DMS79 (cell line): Measurements from ENCODE around the gene P2RX4.
"Not testable (repeated sequence)": the region's sequence is repeated elsewhere in the genome, so short reads cannot be mapped to it uniquely, and the experiment has no call there.

ENCODE experiments used
- DNase-seq: peaks from one replicate; lab custom pipeline; 2025; lab: John Stamatoyannopoulos, UW

P2RX4 gene

DNA sequence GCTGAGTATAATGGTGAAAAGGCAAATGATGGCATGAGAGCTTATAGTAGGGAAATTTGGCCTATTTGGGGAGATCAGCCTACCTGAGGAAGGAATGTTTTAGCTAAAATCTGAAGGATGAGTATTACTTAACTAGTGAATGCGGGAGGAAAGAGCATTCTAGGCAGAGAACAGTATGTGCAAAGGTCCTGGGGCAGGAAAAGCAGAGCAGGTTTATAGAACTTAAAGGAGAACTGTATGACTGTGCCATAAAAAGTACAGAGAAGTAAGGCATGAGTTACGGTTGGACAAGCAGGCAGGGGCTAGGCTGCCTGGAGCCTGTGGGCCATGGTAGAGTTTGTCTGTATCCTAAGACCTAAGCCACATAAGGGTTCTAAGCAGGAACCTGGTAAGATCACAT, 21.7 kb upstream of the P2RX4 start:
- DNase-seq, result no peak

DNA sequence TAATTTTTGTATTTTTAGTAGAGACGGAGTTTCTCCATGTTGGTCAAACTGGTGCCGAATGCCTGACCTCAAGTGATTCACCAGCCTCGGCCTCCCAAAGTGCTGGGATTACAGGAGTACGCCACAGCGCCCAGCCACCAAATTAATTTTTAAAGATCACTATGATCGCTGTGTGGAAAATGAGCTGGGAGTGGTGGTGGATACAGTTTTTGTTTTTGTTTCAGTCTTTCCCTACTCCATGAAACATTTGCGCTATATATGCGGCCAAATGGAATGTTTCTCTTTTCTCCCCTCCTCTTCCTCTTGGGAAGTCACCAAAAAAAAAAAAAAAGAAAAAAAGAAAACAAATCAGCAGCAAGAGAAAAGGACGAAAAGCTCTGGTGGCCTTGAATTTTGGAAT, 20.8 kb upstream of the P2RX4 start:
- no peak for DNase-seq

DNA sequence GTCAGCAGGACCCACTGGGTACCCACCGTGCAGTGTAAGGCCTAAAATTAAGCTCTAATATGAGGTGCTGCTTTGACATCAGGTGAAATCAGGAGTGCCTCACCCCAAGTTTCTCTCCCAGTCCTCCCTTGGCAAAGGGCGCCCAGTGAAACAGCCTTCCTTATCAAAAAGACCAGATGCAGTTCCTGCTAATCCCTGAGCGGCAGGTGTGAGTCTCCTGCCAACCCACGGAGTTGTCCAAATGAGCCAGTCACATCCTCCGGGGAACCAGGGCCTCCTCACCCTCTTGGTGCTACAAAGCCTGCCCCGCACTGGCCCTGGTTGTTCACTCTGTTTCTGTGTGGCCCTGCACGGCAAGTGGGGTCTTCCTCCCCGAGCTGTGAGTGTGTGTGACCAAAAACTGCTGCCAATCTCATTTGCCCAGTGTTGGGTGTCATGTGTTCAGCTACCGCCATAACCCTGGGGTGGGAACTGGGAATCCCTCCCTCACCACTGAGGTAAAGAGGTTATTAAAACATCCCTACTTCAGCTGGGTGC, 20.2 kb upstream of the P2RX4 start:
- DNase-seq, result no peak

- no peak for DNase-seq
Measured at GRCh38 chr12:121190523-121191031, 19.4 kb upstream of the P2RX4 start.

GRCh38 chr12:121191151-121191550, 18.8 kb upstream of the P2RX4 start:
- no peak for DNase-seq

DNA sequence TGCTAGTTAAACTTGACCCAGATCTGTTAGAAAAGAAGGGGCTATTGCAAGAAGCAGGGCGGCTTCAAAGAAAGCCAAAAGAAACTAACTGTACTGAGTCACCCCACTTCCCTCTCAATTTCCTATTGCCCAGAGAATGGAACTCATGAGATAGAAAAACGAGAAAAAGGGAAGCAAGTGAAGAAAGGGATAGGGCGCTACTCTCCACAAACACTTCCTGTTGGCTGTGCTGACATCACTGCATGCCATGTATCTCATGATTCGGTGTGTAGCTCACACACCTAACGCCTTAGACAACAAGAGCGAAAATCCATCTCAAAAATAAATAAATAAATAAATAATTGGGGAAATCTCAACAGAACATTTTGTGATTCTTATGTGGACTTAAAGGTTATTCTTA, 13.0 kb upstream of the P2RX4 start:
- no peak for DNase-seq

- no peak for DNase-seq
Measured at GRCh38 chr12:121198949-121199348, 11.0 kb upstream of the P2RX4 start.

- DNase-seq, result not testable (repeated sequence)
Measured at GRCh38 chr12:121201140-121201539, 8.8 kb upstream of the P2RX4 start.

- DNase-seq, result no peak
Measured at GRCh38 chr12:121202407-121203355, 7.2 kb upstream of the P2RX4 start.

DNA sequence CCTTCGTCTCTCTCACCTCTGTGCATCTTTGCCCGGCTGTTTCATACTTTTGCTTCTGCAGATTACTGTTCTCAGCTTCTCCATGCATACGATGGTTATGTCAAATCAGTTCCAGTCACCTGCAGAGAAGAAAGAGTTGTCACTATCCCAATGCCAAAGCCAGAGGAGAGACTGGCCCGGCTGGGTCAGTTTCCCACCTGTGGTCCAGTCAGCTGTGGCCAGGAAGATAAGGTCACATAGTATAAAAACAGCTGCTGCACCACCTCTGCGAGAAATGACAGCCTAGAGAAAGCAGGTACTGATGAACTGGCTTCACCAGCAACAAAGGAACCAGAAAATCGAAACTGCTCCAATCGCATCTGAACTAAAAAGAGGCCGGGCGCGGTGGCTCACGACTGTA, 6.4 kb upstream of the P2RX4 start:
- DNase-seq, result no peak

DNA sequence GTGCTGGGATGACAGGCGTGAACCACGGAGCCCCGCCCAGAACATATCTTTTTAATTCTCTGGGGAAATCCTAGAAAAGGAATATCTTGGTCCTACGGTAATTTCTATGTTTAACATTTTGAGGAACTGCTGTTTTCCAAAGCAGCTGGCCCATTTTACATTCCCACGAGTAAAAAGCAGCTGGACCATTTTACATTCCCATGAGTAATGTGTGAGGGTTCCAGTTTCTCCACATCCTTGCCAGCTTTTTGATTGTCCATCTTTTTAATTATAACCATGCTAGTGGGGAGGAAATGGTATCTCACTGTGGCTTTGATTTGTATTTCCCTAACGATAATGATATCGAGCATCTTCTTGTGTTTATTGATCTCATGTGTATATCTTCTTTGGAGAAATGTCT, 4.4 kb upstream of the P2RX4 start:
- DNase-seq, result no peak

DNA sequence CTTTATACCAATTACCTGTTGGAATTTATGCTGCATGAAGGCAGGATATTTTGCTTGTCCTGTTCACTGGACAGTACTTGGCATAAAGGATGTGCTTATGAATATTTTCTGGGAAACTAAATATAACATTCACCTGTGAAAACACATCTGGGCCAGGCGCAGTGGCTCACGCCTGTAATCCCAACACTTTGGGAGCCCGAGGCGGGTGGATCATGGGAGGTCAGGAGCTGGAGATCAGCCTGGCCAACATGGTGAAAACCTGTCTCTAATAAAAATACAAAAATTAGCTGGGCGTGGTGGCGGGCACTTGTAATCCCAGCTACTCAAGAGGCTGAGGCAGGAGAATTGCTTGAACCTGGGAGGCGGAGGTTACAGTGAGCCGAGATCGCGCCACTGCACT, 1.4 kb upstream of the P2RX4 start:
- DNase-seq, result not testable (repeated sequence)

- no peak for DNase-seq
Measured at GRCh38 chr12:121209221-121209620, 708 bp upstream of the P2RX4 start.

DNA sequence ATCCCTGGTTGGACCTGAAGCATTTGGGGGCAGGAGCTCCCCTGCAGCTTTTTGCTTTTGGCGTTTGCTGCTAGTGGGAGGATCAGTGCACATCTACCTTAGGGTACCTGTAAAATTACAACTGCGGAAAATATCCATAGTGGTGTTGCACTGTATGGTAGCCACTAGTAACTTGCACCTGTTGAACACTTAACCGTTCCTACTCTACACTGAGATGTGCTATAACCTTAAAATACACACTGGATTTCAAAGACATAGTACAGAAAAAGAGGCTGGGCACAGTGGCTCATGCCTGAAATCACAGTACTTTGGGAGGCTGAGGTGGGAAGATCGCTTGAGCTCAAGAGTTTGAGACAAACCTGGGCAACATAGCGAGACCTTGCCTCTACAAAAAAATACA, 2.9 kb downstream of the P2RX4 start:
- no peak for DNase-seq

DNA sequence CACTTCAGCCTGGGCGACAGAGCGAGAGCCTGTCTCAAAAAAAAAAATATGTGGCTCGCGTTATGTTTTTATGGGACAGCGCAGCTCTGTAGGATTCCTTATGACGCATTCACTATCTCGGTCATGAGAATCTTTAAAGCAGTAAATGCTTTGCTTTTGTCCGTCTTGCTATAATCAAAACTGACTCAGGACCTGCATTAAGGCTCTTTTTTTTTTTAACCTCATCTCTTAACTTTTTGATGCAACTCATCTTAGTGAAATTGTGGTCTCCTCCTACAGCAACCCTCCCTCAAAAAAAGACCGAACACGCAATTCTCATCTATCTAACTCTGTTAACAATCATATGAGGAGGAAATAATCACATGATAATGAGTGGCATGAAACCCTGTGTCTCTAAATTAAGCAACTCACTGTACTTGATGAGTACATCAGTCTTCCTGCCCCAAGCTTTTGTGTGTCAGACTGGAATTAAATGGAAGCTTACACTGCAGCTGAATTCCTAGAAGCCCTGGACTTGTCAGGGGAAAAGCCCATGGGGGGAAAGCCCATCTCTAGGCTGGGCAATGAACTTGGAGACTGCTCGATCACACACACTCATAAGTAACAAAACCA, 4.3 kb downstream of the P2RX4 start:
- no peak for DNase-seq

- no peak for DNase-seq
Measured at GRCh38 chr12:121214855-121215745, 5.2 kb downstream of the P2RX4 start.

DNA sequence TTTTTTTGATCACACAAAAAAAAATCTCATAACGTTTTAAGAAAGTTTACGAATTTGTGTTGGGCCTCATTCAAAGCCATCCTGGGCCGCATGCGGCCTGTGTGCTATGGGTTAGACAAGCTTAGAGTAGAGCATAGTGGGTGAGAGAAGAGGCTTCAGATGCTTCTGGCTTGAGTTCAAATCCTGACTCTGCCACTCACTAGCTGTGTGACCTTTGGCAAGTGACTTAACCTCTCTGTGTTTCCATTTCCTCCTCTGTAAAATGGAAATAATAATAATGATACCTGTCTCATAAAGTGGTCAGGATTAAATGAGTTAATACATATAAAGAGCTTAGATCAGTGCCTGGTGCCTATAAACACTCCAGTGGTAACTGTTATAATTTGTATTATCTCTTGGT, 6.2 kb downstream of the P2RX4 start:
- DNase-seq, result no peak

DNA sequence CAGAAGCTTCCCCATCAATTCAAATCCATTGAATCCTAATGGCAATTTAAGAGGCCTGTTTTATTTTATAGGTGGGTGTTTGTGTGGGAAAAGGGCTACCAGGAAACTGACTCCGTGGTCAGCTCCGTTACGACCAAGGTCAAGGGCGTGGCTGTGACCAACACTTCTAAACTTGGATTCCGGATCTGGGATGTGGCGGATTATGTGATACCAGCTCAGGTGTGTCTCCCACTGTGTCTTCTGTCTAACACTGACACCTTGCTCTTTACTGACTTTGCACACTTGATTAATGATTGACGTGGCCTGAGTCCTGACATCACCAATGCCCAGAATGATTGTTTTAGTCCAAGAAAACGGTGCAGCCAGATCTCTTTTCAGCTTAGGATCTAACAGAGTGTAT, 7.1 kb downstream of the P2RX4 start:
- no peak for DNase-seq

- DNase-seq, result no peak
Measured at GRCh38 chr12:121217761-121218160, 7.8 kb downstream of the P2RX4 start.

- no peak for DNase-seq
Measured at GRCh38 chr12:121218588-121219352, 8.8 kb downstream of the P2RX4 start.

- DNase-seq, result no peak
Measured at GRCh38 chr12:121219353-121219986, 9.5 kb downstream of the P2RX4 start.
